ENCODE results near the gene RBL2. TPM values are rescaled to one million over a fixed set of nuclear protein-coding genes. Genes with fewer than 3 reads are reported as not detected.
"Not testable (repeated sequence)": the region's sequence is repeated elsewhere in the genome, so short reads cannot be mapped to it uniquely, and the experiment has no call there.

RBL2 gene, protein sequence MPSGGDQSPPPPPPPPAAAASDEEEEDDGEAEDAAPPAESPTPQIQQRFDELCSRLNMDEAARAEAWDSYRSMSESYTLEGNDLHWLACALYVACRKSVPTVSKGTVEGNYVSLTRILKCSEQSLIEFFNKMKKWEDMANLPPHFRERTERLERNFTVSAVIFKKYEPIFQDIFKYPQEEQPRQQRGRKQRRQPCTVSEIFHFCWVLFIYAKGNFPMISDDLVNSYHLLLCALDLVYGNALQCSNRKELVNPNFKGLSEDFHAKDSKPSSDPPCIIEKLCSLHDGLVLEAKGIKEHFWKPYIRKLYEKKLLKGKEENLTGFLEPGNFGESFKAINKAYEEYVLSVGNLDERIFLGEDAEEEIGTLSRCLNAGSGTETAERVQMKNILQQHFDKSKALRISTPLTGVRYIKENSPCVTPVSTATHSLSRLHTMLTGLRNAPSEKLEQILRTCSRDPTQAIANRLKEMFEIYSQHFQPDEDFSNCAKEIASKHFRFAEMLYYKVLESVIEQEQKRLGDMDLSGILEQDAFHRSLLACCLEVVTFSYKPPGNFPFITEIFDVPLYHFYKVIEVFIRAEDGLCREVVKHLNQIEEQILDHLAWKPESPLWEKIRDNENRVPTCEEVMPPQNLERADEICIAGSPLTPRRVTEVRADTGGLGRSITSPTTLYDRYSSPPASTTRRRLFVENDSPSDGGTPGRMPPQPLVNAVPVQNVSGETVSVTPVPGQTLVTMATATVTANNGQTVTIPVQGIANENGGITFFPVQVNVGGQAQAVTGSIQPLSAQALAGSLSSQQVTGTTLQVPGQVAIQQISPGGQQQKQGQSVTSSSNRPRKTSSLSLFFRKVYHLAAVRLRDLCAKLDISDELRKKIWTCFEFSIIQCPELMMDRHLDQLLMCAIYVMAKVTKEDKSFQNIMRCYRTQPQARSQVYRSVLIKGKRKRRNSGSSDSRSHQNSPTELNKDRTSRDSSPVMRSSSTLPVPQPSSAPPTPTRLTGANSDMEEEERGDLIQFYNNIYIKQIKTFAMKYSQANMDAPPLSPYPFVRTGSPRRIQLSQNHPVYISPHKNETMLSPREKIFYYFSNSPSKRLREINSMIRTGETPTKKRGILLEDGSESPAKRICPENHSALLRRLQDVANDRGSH
- 10 to 100 TPM; 16.9 to 57.5 (median 29.7) TPM for total RNA-seq

GRCh38 chr16:53434377-53435065, at the start of gene RBL2:
Gene RBL2, plus strand, starts transcription at chr16:53434471. Its CDS starts 86 bp downstream, at chr16:53434557.
- peak within 1 kb of the TSS; percentile 75 to 86 for H3K27ac ChIP-seq
- peak; percentile 72 to 88 (median 82) for ATAC-seq (replicated peaks in 6 of 8)
- H3K4me3 ChIP-seq = peak within 1 kb of the TSS; percentile 57 to 99 (median 81)
- WGBS, 10 experiments = 0% methylated on average over 1 to 15 of the region's 89 CpGs; no CpG with 5 or more reads in 5 of the 10 experiments
- peaks cover 2 to 3% of the 10 kb centered on the region in 2 donors for H3K4me1 ChIP-seq (replicated peaks in 1 of 2)
- in situ Hi-C loops (cut with MboI; ENCODE audit: low pct_unique_long_range_greater_than_20kb in 2 of 9, low sequenced_read_pairs in 9 of 9, unreplicated experiment in 9 of 9) = no loop called here

- H3K4me3 ChIP-seq; H3K4me1 ChIP-seq (replicated peaks in 1 of 2); H3K27ac ChIP-seq; ATAC-seq (replicated peaks in 6 of 8); in situ Hi-C loops (cut with MboI; ENCODE audit: low pct_unique_long_range_greater_than_20kb in 2 of 9, low sequenced_read_pairs in 9 of 9, unreplicated experiment in 9 of 9): not testable (repeated sequence)
- WGBS, 10 experiments = 43 to 100% (median 95%) methylated on average over 1 to 5 of the region's 8 CpGs; no CpG with 5 or more reads in 2 of the 10 experiments
Observed at GRCh38 chr16:53384610-53385009, 49.7 kb upstream of the RBL2 start.

DNA sequence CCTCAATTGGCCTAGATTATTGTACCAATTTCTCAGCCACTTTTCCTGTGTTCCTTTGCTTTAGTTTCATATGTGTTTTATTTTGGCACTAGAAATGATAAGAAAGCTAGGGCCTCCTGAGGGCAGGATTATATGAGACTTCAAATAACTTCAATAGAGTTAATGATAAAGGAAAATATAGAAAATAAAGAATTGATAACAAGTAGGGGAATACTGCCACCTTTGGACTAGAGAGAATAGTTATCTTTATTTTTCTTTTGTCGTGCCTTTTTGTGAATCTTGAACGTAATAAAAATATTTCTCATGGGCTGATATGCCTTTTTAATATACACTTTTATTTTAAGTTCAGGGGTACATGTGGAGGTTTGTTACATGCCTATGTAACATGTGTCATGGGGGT, 29.3 kb upstream of the RBL2 start:
- Histone ChIP-seq H3K27ac (no peak overlapping the region), H3K4me1 (replicated peaks in 1 of 2) (no peaks in the 10 kb centered on the region), H3K4me3 (no peak overlapping the region)
- 0 to 67% (median 39%) methylated on average over 2 of the region's 2 CpGs; no CpG with 5 or more reads in 1 of the 10 experiments for WGBS, 10 experiments
- in situ Hi-C loops (cut with MboI; ENCODE audit: low pct_unique_long_range_greater_than_20kb in 2 of 9, low sequenced_read_pairs in 9 of 9, unreplicated experiment in 9 of 9) = no loop called here
- ATAC-seq (replicated peaks in 6 of 8) = no peak

GRCh38 chr16:53412549-53412948, 21.7 kb upstream of the RBL2 start:
- in situ Hi-C loops (cut with MboI; ENCODE audit: low pct_unique_long_range_greater_than_20kb in 2 of 9, low sequenced_read_pairs in 9 of 9, unreplicated experiment in 9 of 9) = no loop called here
- no peak for ATAC-seq (replicated peaks in 6 of 8)
- Histone ChIP-seq H3K27ac (no peak overlapping the region), H3K4me3 (no peak overlapping the region), H3K4me1 (replicated peaks in 1 of 2) (no peaks in the 10 kb centered on the region)
- WGBS, 10 experiments = 80 to 100% (median 91%) methylated on average over 1 to 6 of the region's 18 CpGs; no CpG with 5 or more reads in 5 of the 10 experiments

- Histone ChIP-seq H3K4me3 (no peak overlapping the region), H3K27ac (no peak overlapping the region), H3K4me1 (replicated peaks in 1 of 2) (no peaks in the 10 kb centered on the region)
- WGBS, 10 experiments = 60 to 100% (median 90%) methylated on average over 3 to 11 of the region's 18 CpGs; no CpG with 5 or more reads in 3 of the 10 experiments
- in situ Hi-C loops (cut with MboI; ENCODE audit: low pct_unique_long_range_greater_than_20kb in 2 of 9, low sequenced_read_pairs in 9 of 9, unreplicated experiment in 9 of 9) = no loop called here
- ATAC-seq (replicated peaks in 6 of 8) = no peak
Observed at GRCh38 chr16:53413864-53414263, 20.4 kb upstream of the RBL2 start.

- no peak overlapping the region for H3K27ac ChIP-seq
- no peak for ATAC-seq (replicated peaks in 6 of 8)
- H3K4me3 ChIP-seq = no peak overlapping the region
- WGBS, 10 experiments = 44 to 97% (median 86%) methylated on average over 1 to 16 of the region's 16 CpGs; no CpG with 5 or more reads in 1 of the 10 experiments
- no peaks in the 10 kb centered on the region for H3K4me1 ChIP-seq (replicated peaks in 1 of 2)
- in situ Hi-C loops (cut with MboI; ENCODE audit: low pct_unique_long_range_greater_than_20kb in 2 of 9, low sequenced_read_pairs in 9 of 9, unreplicated experiment in 9 of 9) = no loop called here
Observed at GRCh38 chr16:53414381-53414780, 19.9 kb upstream of the RBL2 start.

- no peaks in the 10 kb centered on the region for H3K4me1 ChIP-seq (replicated peaks in 1 of 2)
- peak; percentile 23 to 46 (median 32) for ATAC-seq (replicated peaks in 6 of 8)
- in situ Hi-C loops (cut with MboI; ENCODE audit: low pct_unique_long_range_greater_than_20kb in 2 of 9, low sequenced_read_pairs in 9 of 9, unreplicated experiment in 9 of 9) = no loop called here
- no peak overlapping the region for H3K4me3 ChIP-seq
- H3K27ac ChIP-seq = no peak overlapping the region
- WGBS, 10 experiments = 7 to 27% (median 17%) methylated on average over 1 to 4 of the region's 4 CpGs; no CpG with 5 or more reads in 2 of the 10 experiments
Observed at GRCh38 chr16:53415504-53415903, 18.8 kb upstream of the RBL2 start.

GRCh38 chr16:53417011-53417410, 17.3 kb upstream of the RBL2 start:
- 0 to 100% (median 81%) methylated on average over 1 to 4 of the region's 4 CpGs; no CpG with 5 or more reads in 1 of the 10 experiments for WGBS, 10 experiments
- in situ Hi-C loops (cut with MboI; ENCODE audit: low pct_unique_long_range_greater_than_20kb in 2 of 9, low sequenced_read_pairs in 9 of 9, unreplicated experiment in 9 of 9) = no loop called here
- H3K27ac ChIP-seq = no peak overlapping the region
- no peaks in the 10 kb centered on the region for H3K4me1 ChIP-seq (replicated peaks in 1 of 2)
- no peak overlapping the region for H3K4me3 ChIP-seq
- peak in 2 of 8 experiments; percentile 11 to 17 for ATAC-seq (replicated peaks in 6 of 8)

DNA sequence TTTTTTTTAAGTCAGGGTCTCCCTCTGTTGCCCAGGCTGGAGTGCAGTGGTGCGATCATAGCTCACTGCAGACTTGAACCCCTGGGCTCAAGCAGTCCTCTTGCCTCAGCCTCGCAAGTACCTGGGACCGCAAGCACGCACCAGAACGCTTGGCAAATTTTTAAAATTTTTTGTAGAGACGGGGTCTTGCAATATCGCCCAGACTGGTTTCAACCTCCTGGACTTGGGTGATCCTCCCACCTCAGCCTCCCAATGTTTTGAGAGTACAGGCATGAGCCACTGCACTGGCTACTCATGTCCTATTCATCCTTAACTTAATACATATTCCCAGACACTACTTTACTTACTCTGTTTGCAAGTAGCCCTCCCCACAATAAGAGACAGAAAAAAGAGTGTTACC, 16.3 kb upstream of the RBL2 start:
- H3K4me1 ChIP-seq (replicated peaks in 1 of 2) = no peaks in the 10 kb centered on the region
- H3K27ac ChIP-seq = no peak overlapping the region
- no peak overlapping the region for H3K4me3 ChIP-seq
- ATAC-seq (replicated peaks in 6 of 8) = no peak
- in situ Hi-C loops (cut with MboI; ENCODE audit: low pct_unique_long_range_greater_than_20kb in 2 of 9, low sequenced_read_pairs in 9 of 9, unreplicated experiment in 9 of 9) = no loop called here
- 30 to 100% (median 97%) methylated on average over 1 to 7 of the region's 7 CpGs for WGBS, 10 experiments

DNA sequence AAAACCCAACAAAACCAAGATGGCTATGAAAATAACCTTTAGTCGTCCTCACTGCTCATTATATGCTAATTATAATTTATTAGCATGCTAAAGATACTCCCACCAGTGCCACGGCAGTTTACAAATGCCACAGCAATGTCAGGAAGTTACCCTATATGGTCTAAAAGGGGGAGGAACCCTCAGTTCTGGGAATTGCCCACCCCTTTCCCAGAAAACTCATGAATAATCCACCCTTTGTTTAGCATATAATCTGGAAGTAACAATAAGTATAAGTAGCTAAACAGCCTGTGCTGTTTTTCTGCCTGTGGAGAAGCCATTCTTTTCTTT, 14.9 kb upstream of the RBL2 start:
- in situ Hi-C loops (cut with MboI; ENCODE audit: low pct_unique_long_range_greater_than_20kb in 2 of 9, low sequenced_read_pairs in 9 of 9, unreplicated experiment in 9 of 9); H3K27ac ChIP-seq; H3K4me3 ChIP-seq; H3K4me1 ChIP-seq (replicated peaks in 1 of 2): not testable (repeated sequence)
- ATAC-seq (replicated peaks in 6 of 8) = peak in 4 of 8 experiments; percentile 31 to 79 (median 68)
- 0 to 80% (median 20%) methylated on average over 1 to 2 of the region's 2 CpGs; no CpG with 5 or more reads in 2 of the 10 experiments for WGBS, 10 experiments

GRCh38 chr16:53421248-53421647, 13.0 kb upstream of the RBL2 start:
- H3K4me3 ChIP-seq = no peak overlapping the region
- WGBS, 10 experiments = 90 to 100% (median 97%) methylated on average over 1 to 10 of the region's 24 CpGs; no CpG with 5 or more reads in 6 of the 10 experiments
- no peak for ATAC-seq (replicated peaks in 6 of 8)
- no peaks in the 10 kb centered on the region for H3K4me1 ChIP-seq (replicated peaks in 1 of 2)
- H3K27ac ChIP-seq = no peak overlapping the region
- in situ Hi-C loops (cut with MboI; ENCODE audit: low pct_unique_long_range_greater_than_20kb in 2 of 9, low sequenced_read_pairs in 9 of 9, unreplicated experiment in 9 of 9) = no loop called here

DNA sequence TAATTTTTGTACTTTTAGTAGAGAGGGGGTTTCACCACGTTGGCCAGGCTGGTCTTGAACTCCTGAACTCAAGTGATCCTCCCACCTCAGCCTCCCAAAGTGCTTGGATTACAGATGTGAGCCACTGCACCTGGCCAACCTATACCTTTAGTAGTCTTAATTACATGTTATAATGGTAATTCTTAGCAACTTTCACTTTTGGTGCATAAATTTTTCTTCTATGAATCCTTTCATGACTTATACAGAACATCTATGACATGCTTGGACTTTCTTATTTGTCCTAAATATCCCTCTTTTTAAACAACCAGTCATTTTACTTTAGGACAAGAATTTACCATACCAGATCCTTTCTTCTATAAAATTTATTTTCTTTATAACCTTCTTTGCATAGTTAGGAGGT, 10.3 kb upstream of the RBL2 start:
- in situ Hi-C loops (cut with MboI; ENCODE audit: low pct_unique_long_range_greater_than_20kb in 2 of 9, low sequenced_read_pairs in 9 of 9, unreplicated experiment in 9 of 9); H3K4me3 ChIP-seq; H3K4me1 ChIP-seq (replicated peaks in 1 of 2); ATAC-seq (replicated peaks in 6 of 8); H3K27ac ChIP-seq: not testable (repeated sequence)
- WGBS, 10 experiments = 14 to 100% (median 44%) methylated on average over 1 of the region's 1 CpG; no CpG with 5 or more reads in 5 of the 10 experiments
